NT2/D1 (cell line): ENCODE data around the gene TPD52L2.
A peak's percentile ranks its signal among the peaks of the same experiment; 100 is the strongest.

Experiments used
- DNase-seq: peaks from one replicate; pipeline ENCODE4 v3.0.0-alpha.2; 2011; ENCODE audit warnings: low read depth, low spot score
- H3K27me3 ChIP-seq: 2 replicates; pipeline ENCODE4 v1.6.0; 2011; ENCODE audit warnings: mild to moderate bottlenecking; ENCODE audit not compliant: insufficient read length, insufficient read depth
- H3K36me3 ChIP-seq: 2 replicates; pipeline ENCODE4 v1.6.1; 2011; ENCODE audit warnings: mild to moderate bottlenecking, low read length, mixed read lengths; ENCODE audit not compliant: insufficient read depth, insufficient read length
- H3K4me1 ChIP-seq: 2 replicates; pipeline ENCODE4 v1.5.1; 2011; ENCODE audit not compliant: insufficient read depth, insufficient read length
- H3K4me3 ChIP-seq: 2 replicates; pipeline ENCODE4 v1.5.1; 2011; ENCODE audit warnings: low read depth; ENCODE audit not compliant: insufficient read length
- H3K9ac ChIP-seq: 2 replicates; pipeline ENCODE4 v1.6.0; 2011; ENCODE audit warnings: low read depth; ENCODE audit not compliant: insufficient read length
- H3K9me3 ChIP-seq: 2 replicates; pipeline ENCODE4 v1.5.1; 2011; ENCODE audit warnings: mild to moderate bottlenecking, low read length; ENCODE audit not compliant: insufficient read depth
- SUZ12 ChIP-seq: IDR thresholded peaks from 2 replicates; pipeline ENCODE4 v1.6.1; 2011; ENCODE audit not compliant: insufficient read length, insufficient read depth; ENCODE audit errors: extremely low read depth
- YY1 ChIP-seq: IDR thresholded peaks from 2 replicates; pipeline ENCODE4 v1.6.1; 2011; ENCODE audit not compliant: insufficient read length, insufficient read depth
- ZNF274 ChIP-seq: IDR thresholded peaks from 2 replicates; pipeline ENCODE4 v1.6.1; 2011; ENCODE audit warnings: mild to moderate bottlenecking, low read depth, low read length

TPD52L2 gene

GRCh38 chr20:63854069-63854765 lies 10.9 kb upstream of the TPD52L2 start:
- Histone ChIP-seq H3K36me3 (peaks cover under 1% of the 10 kb centered on the region), H3K27me3 (no peaks in the 10 kb centered on the region), H3K9ac (peak overlapping the region; percentile 82), H3K4me1 (peaks cover 46% of the 10 kb centered on the region), H3K9me3 (no peaks in the 10 kb centered on the region), H3K4me3 (peak overlapping the region; percentile 39)
- TF ChIP-seq YY1 (no peak), SUZ12 (no peak), ZNF274 (no peak)
- no peak for DNase-seq

GRCh38 chr20:63854766-63855362 lies 10.2 kb upstream of the TPD52L2 start:
- Histone ChIP-seq H3K9ac (peak overlapping the region; percentile 82), H3K36me3 (peaks cover 4% of the 10 kb centered on the region), H3K4me3 (peak overlapping the region; percentile 39), H3K9me3 (no peaks in the 10 kb centered on the region), H3K27me3 (no peaks in the 10 kb centered on the region), H3K4me1 (peaks cover 50% of the 10 kb centered on the region)
- TF ChIP-seq ZNF274 (no peak), SUZ12 (no peak), YY1 (no peak)
- DNase-seq, result no peak

GRCh38 chr20:63855363-63856097 lies 9.5 kb upstream of the TPD52L2 start:
- Histone ChIP-seq H3K9me3 (no peaks in the 10 kb centered on the region), H3K27me3 (no peaks in the 10 kb centered on the region), H3K4me1 (peaks cover 54% of the 10 kb centered on the region), H3K4me3 (peak overlapping the region; percentile 39), H3K36me3 (peaks cover 10% of the 10 kb centered on the region), H3K9ac (peak overlapping the region; percentile 82)
- no peak for DNase-seq
- TF ChIP-seq ZNF274, result no peak
- TF ChIP-seq SUZ12, result no peak
- no peak for TF ChIP-seq YY1

- Histone ChIP-seq H3K9ac (peak overlapping the region; percentile 82), H3K9me3 (no peaks in the 10 kb centered on the region), H3K36me3 (peaks cover 16% of the 10 kb centered on the region), H3K4me3 (no peak overlapping the region), H3K4me1 (peaks cover 50% of the 10 kb centered on the region), H3K27me3 (no peaks in the 10 kb centered on the region)
- TF ChIP-seq YY1 (no peak), SUZ12 (no peak), ZNF274 (no peak)
- no peak for DNase-seq
Observed at GRCh38 chr20:63856098-63856511, 9.0 kb upstream of the TPD52L2 start.

GRCh38 chr20:63857764-63858392 lies 7.2 kb upstream of the TPD52L2 start:
- H3K4me1 ChIP-seq, result peaks cover 55% of the 10 kb centered on the region
- H3K9ac ChIP-seq, result peak overlapping the region; percentile 77
- H3K9me3 ChIP-seq, result no peaks in the 10 kb centered on the region
- peaks cover 33% of the 10 kb centered on the region for H3K36me3 ChIP-seq
- no peaks in the 10 kb centered on the region for H3K27me3 ChIP-seq
- no peak for DNase-seq
- TF ChIP-seq ZNF274 (no peak), YY1 (no peak), SUZ12 (no peak)
- no peak overlapping the region for H3K4me3 ChIP-seq

GRCh38 chr20:63858393-63859165 lies 6.5 kb upstream of the TPD52L2 start:
- DNase-seq, result peak; percentile 56
- H3K9me3 ChIP-seq, result no peaks in the 10 kb centered on the region
- peaks cover 53% of the 10 kb centered on the region for H3K4me1 ChIP-seq
- TF ChIP-seq SUZ12 (no peak), YY1 (peak; percentile 21)
- H3K4me3 ChIP-seq, result peak overlapping the region; percentile 13
- peak overlapping the region; percentile 77 for H3K9ac ChIP-seq
- peaks cover 40% of the 10 kb centered on the region for H3K36me3 ChIP-seq
- no peaks in the 10 kb centered on the region for H3K27me3 ChIP-seq
